Endodermal cell (in vitro differentiated cells): ENCODE results near the gene PCSK2. TPM values are rescaled to one million over a fixed set of nuclear protein-coding genes. Genes with fewer than 3 reads are reported as not detected.
A peak's percentile ranks its signal among the peaks of the same experiment; 100 is the strongest.

Experiments used
- DNase-seq: peaks from one replicate; pipeline ENCODE4 v3.0.0-alpha.2; 2017
- H3K27ac ChIP-seq: 2 replicates; pipeline ENCODE4 v1.5.1; 2013; ENCODE audit warnings: mild to moderate bottlenecking, low read depth, low read length, moderate library complexity
- H3K27me3 ChIP-seq: 2 replicates; pipeline ENCODE4 v1.6.1; 2013; ENCODE audit warnings: mild to moderate bottlenecking, low read length, moderate library complexity; ENCODE audit not compliant: insufficient read depth, control insufficient read depth, poor library complexity, severe bottlenecking
- H3K36me3 ChIP-seq: 2 replicates; pipeline ENCODE4 v1.7.0; 2013; ENCODE audit warnings: mild to moderate bottlenecking, low read length, moderate library complexity; ENCODE audit not compliant: control insufficient read depth, insufficient read depth
- H3K4me1 ChIP-seq: one replicate; pipeline ENCODE4 v1.7.0; 2013; ENCODE audit warnings: low read length; ENCODE audit not compliant: control insufficient read depth, insufficient read depth
- H3K4me3 ChIP-seq: 2 replicates; pipeline ENCODE4 v1.5.1; 2013; ENCODE audit warnings: mild to moderate bottlenecking, low read length, moderate library complexity
- H3K9ac ChIP-seq: 2 replicates; pipeline ENCODE4 v1.6.1; 2013; ENCODE audit warnings: mild to moderate bottlenecking, low read length, moderate library complexity; ENCODE audit not compliant: poor library complexity, severe bottlenecking; ENCODE audit errors: extremely low read depth
- H3K9me3 ChIP-seq: 2 replicates; pipeline ENCODE4 v1.6.1; 2013; ENCODE audit warnings: mild to moderate bottlenecking, low read length, moderate library complexity; ENCODE audit not compliant: control insufficient read depth
- H3K27ac Mint-ChIP-seq: 2 replicates; pipeline ENCODE4 v1.8.0; 2020; ENCODE audit warnings: mixed read lengths
- H3K27me3 Mint-ChIP-seq: 2 replicates; pipeline ENCODE4 v1.8.0; 2021; ENCODE audit warnings: mild to moderate bottlenecking, mixed read lengths; ENCODE audit not compliant: insufficient read depth
- H3K36me3 Mint-ChIP-seq: 2 replicates; pipeline ENCODE4 v1.8.0; 2020; ENCODE audit warnings: low read depth, mixed read lengths
- H3K4me1 Mint-ChIP-seq: 2 replicates; pipeline ENCODE4 v1.8.0; 2020; ENCODE audit warnings: mixed read lengths
- H3K4me3 Mint-ChIP-seq: 2 replicates; pipeline ENCODE4 v1.8.0; 2020; ENCODE audit warnings: mild to moderate bottlenecking, moderate library complexity, mixed read lengths
- H3K9me3 Mint-ChIP-seq: 2 replicates; pipeline ENCODE4 v1.8.0; 2020; ENCODE audit warnings: mild to moderate bottlenecking, mixed read lengths
- CTCF ChIP-seq: fragments of 200-600 bp; sonication (generic); conservative IDR thresholded peaks from 2 replicates; pipeline ENCODE4 v1.5.0; 2021; ENCODE audit warnings: antibody characterized with exemption, mild to moderate bottlenecking
- WGBS, 2 experiments: methylation state at CpG; one replicate each; pipeline versions ENCODE4 v1.1.5 to v1.1.7; 2013; ENCODE audit warnings: missing lambda C conversion rate in 2 of 2, mixed read lengths in 1 of 2; ENCODE audit not compliant: insufficient coverage in 1 of 2, insufficient read length in 1 of 2; 5-methylcytosine and 5-hydroxymethylcytosine counted together
- total RNA-seq, 2 donors: library from RNA; stranded (reverse); fragmentation: NEBNext Ultra II Directional in 1 of 2; extraction: Animal tissue kit (Norgen Biotek cat#: 25700) in 1 of 2; gene quantifications; 2 replicates in 1 of 2; 3 replicates in 1 of 2; pipeline ENCODE4 v1.2.1, GENCODE V29; 2021

Gene PCSK2
- total RNA-seq, 2 donors from 2014 or later = 3.0 to 4.8 TPM

GRCh38 chr20:17529586-17529985, 302.7 kb downstream of the PCSK2 start:
- Histone ChIP-seq H3K4me1 (no peaks in the 10 kb centered on the region), H3K27ac (no peak overlapping the region), H3K27me3 (no peaks in the 10 kb centered on the region), H3K9me3 (no peaks in the 10 kb centered on the region), H3K4me3 (no peak overlapping the region), H3K9ac (no peak overlapping the region), H3K36me3 (no peaks in the 10 kb centered on the region)
- Mint-ChIP-seq H3K4me3 (no peak overlapping the region), H3K27me3 (peaks cover 11% of the 10 kb centered on the region), H3K4me1 (peaks cover 18% of the 10 kb centered on the region), H3K36me3 (no peaks in the 10 kb centered on the region), H3K9me3 (no peaks in the 10 kb centered on the region), H3K27ac (no peak overlapping the region)
- no peak for TF ChIP-seq CTCF
- no peak for DNase-seq

GRCh38 chr20:17530153-17530552, 303.3 kb downstream of the PCSK2 start:
- no peak overlapping the region for H3K9ac ChIP-seq

GRCh38 chr20:17530716-17531664, 304.1 kb downstream of the PCSK2 start, which contains the start of gene BFSP1:
Gene BFSP1 (minus strand): TSS chr20:17531379. CDS start chr20:17531329, 50 bp downstream.
- Mint-ChIP-seq H3K27me3 (peaks cover 9% of the 10 kb centered on the region), H3K36me3 (no peaks in the 10 kb centered on the region), H3K27ac (peak within 1 kb of the TSS; percentile 97), H3K4me1 (peaks cover 16% of the 10 kb centered on the region), H3K4me3 (peak within 1 kb of the TSS; percentile 74), H3K9me3 (no peaks in the 10 kb centered on the region)
- TF ChIP-seq CTCF = no peak
- H3K9ac ChIP-seq = peak within 1 kb of the TSS; percentile 81
- peak within 1 kb of the TSS; percentile 66 for H3K27ac ChIP-seq
- H3K27me3 ChIP-seq = no peaks in the 10 kb centered on the region
- peak within 1 kb of the TSS; percentile 76 for H3K4me3 ChIP-seq
- peak; percentile 90 for DNase-seq
- H3K36me3 ChIP-seq = no peaks in the 10 kb centered on the region
- no peaks in the 10 kb centered on the region for H3K4me1 ChIP-seq
- 1 to 2% methylated on average over 39 to 111 of the region's 111 CpGs for WGBS, 2 experiments
- H3K9me3 ChIP-seq = no peaks in the 10 kb centered on the region

More at GRCh38 chr20:17530153-17530552, 303.3 kb downstream of the PCSK2 start:
- no peaks in the 10 kb centered on the region for H3K36me3 ChIP-seq
- H3K9me3 ChIP-seq = no peaks in the 10 kb centered on the region
- Mint-ChIP-seq H3K4me1 (peaks cover 18% of the 10 kb centered on the region), H3K4me3 (peak overlapping the region; percentile 74), H3K9me3 (no peaks in the 10 kb centered on the region), H3K27ac (peak overlapping the region; percentile 70), H3K36me3 (no peaks in the 10 kb centered on the region), H3K27me3 (peaks cover 11% of the 10 kb centered on the region)
- H3K4me1 ChIP-seq = no peaks in the 10 kb centered on the region
- no peak overlapping the region for H3K4me3 ChIP-seq
- no peak for DNase-seq
- 86 to 92% methylated on average over 3 to 7 of the region's 7 CpGs for WGBS, 2 experiments
- TF ChIP-seq CTCF = no peak
- no peak overlapping the region for H3K27ac ChIP-seq
- no peaks in the 10 kb centered on the region for H3K27me3 ChIP-seq
